ENCODE data around the gene ASTL. TPM values are rescaled to one million over a fixed set of nuclear protein-coding genes. Genes with fewer than 3 reads are reported as not detected.

The ASTL gene
- total RNA-seq, 1 donor from 2014 or later, result not detected

DNA sequence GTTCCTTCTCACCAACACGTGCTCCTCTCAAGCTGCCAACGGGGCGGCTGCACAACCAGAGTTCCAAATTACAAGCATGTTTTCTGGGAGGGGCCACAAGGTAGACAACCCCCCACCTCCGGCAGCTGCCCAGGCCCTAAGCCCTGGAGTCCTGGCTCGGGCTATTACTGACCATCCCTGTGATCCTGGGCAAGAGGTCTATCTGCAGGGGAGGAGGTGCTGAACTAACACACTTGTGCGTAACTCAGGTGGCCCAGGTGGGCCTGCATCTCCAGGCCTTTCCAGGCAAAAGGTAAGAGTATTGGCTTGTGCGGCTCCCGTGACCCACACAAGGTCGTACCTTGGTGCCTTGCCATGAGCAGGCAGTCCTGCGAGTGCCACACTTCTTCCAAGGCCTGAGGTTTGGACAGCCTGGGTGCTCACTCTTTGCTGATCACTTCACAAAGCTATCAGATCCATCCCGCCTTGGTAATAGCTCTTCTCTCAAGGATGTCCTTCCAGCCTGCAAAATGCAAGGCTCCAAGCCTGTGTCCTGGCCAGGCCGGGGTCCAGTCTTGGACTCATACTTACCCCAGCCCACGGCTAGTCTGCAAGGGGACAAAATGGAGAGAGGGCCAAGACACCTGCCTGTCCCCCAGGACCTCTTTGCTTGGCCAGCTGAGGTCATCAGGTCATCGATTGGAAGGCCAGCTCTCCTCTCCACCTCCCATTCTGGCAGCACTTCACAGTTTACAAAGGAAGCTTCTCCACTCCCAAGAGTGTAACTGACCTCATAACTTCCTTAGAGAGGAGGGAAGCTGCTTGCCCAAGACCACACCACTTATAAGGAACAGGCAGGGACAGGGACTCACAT is 55.9 kb downstream of the ASTL start:
- Mint-ChIP-seq H3K4me1 (ENCODE audit: low read depth, unreplicated experiment) (no peaks in the 10 kb centered on the region), H3K9me3 (ENCODE audit: unreplicated experiment) (peaks cover 2% of the 10 kb centered on the region), H3K36me3 (ENCODE audit: unreplicated experiment) (peaks cover 8% of the 10 kb centered on the region), H3K4me3 (ENCODE audit: unreplicated experiment) (no peak overlapping the region), H3K27me3 (ENCODE audit: unreplicated experiment) (peaks cover 1% of the 10 kb centered on the region), H3K27ac (ENCODE audit: unreplicated experiment) (no peak overlapping the region)
- DNase-seq, result no peak
- TF ChIP-seq, protein P1, sequence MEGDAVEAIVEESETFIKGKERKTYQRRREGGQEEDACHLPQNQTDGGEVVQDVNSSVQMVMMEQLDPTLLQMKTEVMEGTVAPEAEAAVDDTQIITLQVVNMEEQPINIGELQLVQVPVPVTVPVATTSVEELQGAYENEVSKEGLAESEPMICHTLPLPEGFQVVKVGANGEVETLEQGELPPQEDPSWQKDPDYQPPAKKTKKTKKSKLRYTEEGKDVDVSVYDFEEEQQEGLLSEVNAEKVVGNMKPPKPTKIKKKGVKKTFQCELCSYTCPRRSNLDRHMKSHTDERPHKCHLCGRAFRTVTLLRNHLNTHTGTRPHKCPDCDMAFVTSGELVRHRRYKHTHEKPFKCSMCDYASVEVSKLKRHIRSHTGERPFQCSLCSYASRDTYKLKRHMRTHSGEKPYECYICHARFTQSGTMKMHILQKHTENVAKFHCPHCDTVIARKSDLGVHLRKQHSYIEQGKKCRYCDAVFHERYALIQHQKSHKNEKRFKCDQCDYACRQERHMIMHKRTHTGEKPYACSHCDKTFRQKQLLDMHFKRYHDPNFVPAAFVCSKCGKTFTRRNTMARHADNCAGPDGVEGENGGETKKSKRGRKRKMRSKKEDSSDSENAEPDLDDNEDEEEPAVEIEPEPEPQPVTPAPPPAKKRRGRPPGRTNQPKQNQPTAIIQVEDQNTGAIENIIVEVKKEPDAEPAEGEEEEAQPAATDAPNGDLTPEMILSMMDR (IDR thresholded peaks at IDR 0.05; ENCODE audit: partially characterized antibody, unreplicated experiment), result no peak

DNA sequence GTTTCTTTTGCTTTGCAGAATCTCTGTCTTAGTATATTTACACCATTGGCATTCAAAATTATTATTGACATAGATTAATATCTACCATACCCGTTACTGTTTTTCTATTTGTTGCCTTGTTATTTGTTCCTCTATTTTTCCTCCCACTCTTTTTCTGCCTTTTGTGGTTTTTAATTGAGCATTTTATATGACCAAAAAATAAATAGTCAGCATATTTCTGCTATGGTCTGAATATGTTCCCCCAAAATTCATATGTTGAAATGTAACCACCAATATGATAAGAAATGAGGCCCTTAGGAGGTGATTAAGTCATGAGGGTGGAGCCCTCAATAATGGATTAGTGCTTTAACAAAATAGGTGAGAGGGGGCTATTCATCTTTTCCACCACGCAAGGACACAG is 57.3 kb downstream of the ASTL start:
- H3K4me1 Mint-ChIP-seq (ENCODE audit: low read depth, unreplicated experiment), result no peaks in the 10 kb centered on the region
- H3K27ac Mint-ChIP-seq (ENCODE audit: unreplicated experiment), result no peak overlapping the region
- H3K27me3 Mint-ChIP-seq (ENCODE audit: unreplicated experiment), result peaks cover 1% of the 10 kb centered on the region
- H3K36me3 Mint-ChIP-seq (ENCODE audit: unreplicated experiment), result peaks cover 8% of the 10 kb centered on the region
- no peak for DNase-seq
- TF ChIP-seq, protein P1 (IDR thresholded peaks at IDR 0.05; ENCODE audit: partially characterized antibody, unreplicated experiment), result no peak
- H3K4me3 Mint-ChIP-seq (ENCODE audit: unreplicated experiment), result no peak overlapping the region
- peaks cover 2% of the 10 kb centered on the region for H3K9me3 Mint-ChIP-seq (ENCODE audit: unreplicated experiment)

DNA sequence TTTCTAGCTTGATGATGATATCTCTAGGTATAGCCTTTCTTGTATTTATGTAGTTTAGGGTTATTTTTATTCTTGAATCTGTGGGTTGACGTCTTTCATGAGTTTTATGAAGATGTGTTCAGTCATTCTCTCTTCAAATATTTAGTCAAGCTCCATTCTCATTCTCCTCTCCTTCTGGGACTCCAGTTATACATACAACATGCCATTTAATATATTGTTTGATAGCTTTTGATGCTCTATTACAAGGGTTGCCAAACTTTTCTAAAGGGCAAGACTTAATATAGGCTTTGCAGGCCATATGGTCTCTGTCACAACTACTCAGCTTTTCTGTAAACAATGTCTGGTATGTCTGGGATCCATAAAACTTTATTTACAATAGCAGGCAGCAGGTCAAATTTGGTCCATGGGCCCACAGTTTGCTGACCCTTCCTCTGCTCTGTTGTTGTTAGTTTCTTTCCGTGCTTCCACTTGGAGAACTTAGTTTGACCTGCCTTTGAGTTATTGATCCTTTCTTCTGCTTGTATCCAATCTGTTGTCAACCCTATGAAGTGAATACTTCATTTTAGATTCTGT is 63.0 kb downstream of the ASTL start:
- H3K27ac Mint-ChIP-seq (ENCODE audit: unreplicated experiment), result no peak overlapping the region
- H3K27me3 Mint-ChIP-seq (ENCODE audit: unreplicated experiment), result peaks cover 6% of the 10 kb centered on the region
- TF ChIP-seq, protein P1 (IDR thresholded peaks at IDR 0.05; ENCODE audit: partially characterized antibody, unreplicated experiment), result no peak
- peaks cover 13% of the 10 kb centered on the region for H3K4me1 Mint-ChIP-seq (ENCODE audit: low read depth, unreplicated experiment)
- DNase-seq, result no peak
- H3K9me3 Mint-ChIP-seq (ENCODE audit: unreplicated experiment), result peaks cover 8% of the 10 kb centered on the region
- no peaks in the 10 kb centered on the region for H3K36me3 Mint-ChIP-seq (ENCODE audit: unreplicated experiment)
- no peak overlapping the region for H3K4me3 Mint-ChIP-seq (ENCODE audit: unreplicated experiment)

DNA sequence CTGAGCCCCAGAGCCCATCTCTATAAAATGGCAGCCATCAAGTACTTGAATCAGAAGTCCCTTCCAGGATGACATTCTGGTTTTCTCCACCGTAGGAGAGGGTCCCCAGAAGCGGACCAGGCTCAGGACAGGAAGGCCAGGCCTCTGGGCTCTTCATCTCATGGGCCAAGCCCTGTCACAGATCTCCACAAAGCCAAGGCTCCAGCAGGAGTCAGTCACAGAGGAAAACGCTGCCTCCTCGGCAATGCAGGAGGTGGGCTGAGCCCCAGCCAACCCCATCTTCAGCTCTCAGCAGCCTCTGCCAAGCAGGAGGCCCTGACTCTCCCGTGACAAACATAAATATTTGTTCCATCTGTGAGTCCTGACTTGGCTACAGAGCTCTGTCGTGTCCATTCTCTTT is 64.1 kb downstream of the ASTL start:
- peaks cover 13% of the 10 kb centered on the region for H3K4me1 Mint-ChIP-seq (ENCODE audit: low read depth, unreplicated experiment)
- peaks cover 6% of the 10 kb centered on the region for H3K27me3 Mint-ChIP-seq (ENCODE audit: unreplicated experiment)
- no peak for DNase-seq
- no peak overlapping the region for H3K4me3 Mint-ChIP-seq (ENCODE audit: unreplicated experiment)
- H3K9me3 Mint-ChIP-seq (ENCODE audit: unreplicated experiment), result peaks cover 8% of the 10 kb centered on the region
- TF ChIP-seq, protein P1 (IDR thresholded peaks at IDR 0.05; ENCODE audit: partially characterized antibody, unreplicated experiment), result no peak
- no peaks in the 10 kb centered on the region for H3K36me3 Mint-ChIP-seq (ENCODE audit: unreplicated experiment)
- H3K27ac Mint-ChIP-seq (ENCODE audit: unreplicated experiment), result no peak overlapping the region
